MM.1S (cell line): Measurements from ENCODE around the gene PLCH2.

Experiments
- DNase-seq: peaks from one replicate; pipeline ENCODE4 v3.0.0-alpha.2; 2015
- H2AFZ ChIP-seq: fragments of 300-600 bp; sonication (generic); 2 replicates; pipeline ENCODE4 v1.6.0; 2016; ENCODE audit warnings: antibody characterized with exemption, low read length
- H3F3A ChIP-seq: fragments of 300-600 bp; sonication (generic); 2 replicates; pipeline ENCODE4 v1.6.1; 2016; ENCODE audit warnings: mild to moderate bottlenecking, antibody characterized with exemption, low read length, moderate library complexity, mixed read lengths; ENCODE audit not compliant: insufficient read depth
- H3K27ac ChIP-seq: fragments of 300-600 bp; sonication (generic); 2 replicates; pipeline ENCODE4 v1.5.1; 2016; ENCODE audit warnings: mild to moderate bottlenecking, low read length
- H3K27me3 ChIP-seq: fragments of 300-600 bp; sonication (generic); replicated peaks from 2 replicates; pipeline ENCODE4 v1.6.0; 2016; ENCODE audit warnings: low read length; ENCODE audit not compliant: insufficient read depth
- H3K36me3 ChIP-seq: fragments of 300-600 bp; sonication (generic); replicated peaks from 2 replicates; pipeline ENCODE4 v1.6.1; 2016; ENCODE audit warnings: mild to moderate bottlenecking, low read length, mixed read lengths; ENCODE audit not compliant: insufficient read depth
- H3K4me1 ChIP-seq: fragments of 300-600 bp; sonication (generic); 2 replicates; pipeline ENCODE4 v1.6.1; 2016; ENCODE audit warnings: low read length, mixed read lengths
- H3K4me2 ChIP-seq: fragments of 300-600 bp; sonication (generic); 2 replicates; pipeline ENCODE4 v1.6.0; 2016; ENCODE audit warnings: low read depth, low read length
- H3K4me3 ChIP-seq: fragments of 300-600 bp; sonication (generic); 2 replicates; pipeline ENCODE4 v1.5.1; 2016; ENCODE audit warnings: low read length, mixed read lengths
- H3K79me2 ChIP-seq: fragments of 300-600 bp; sonication (generic); 2 replicates; pipeline ENCODE4 v1.6.1; 2016; ENCODE audit warnings: mixed run types, low read length, mixed read lengths
- H3K9ac ChIP-seq: fragments of 300-600 bp; sonication (generic); 2 replicates; pipeline ENCODE4 v1.6.1; 2016; ENCODE audit warnings: low read length, mixed read lengths
- H3K9me2 ChIP-seq: fragments of 300-600 bp; sonication (generic); replicated peaks from 2 replicates; pipeline ENCODE4 v1.6.1; 2016; ENCODE audit warnings: mild to moderate bottlenecking, low read length, mixed read lengths; ENCODE audit not compliant: insufficient read depth
- H3K9me3 ChIP-seq: fragments of 300-600 bp; sonication (generic); replicated peaks from 2 replicates; pipeline ENCODE4 v1.6.1; 2016; ENCODE audit warnings: mild to moderate bottlenecking, low read length, mixed read lengths; ENCODE audit not compliant: insufficient read depth
- H4K20me1 ChIP-seq: fragments of 300-600 bp; sonication (generic); 2 replicates; pipeline ENCODE4 v1.6.1; 2016; ENCODE audit warnings: mild to moderate bottlenecking, low read length, moderate library complexity, mixed read lengths; ENCODE audit not compliant: insufficient read depth
- CTCF ChIP-seq: fragments of 300-600 bp; sonication (generic); IDR thresholded peaks from 2 replicates; pipeline ENCODE4 v1.5.1; 2016; ENCODE audit warnings: antibody characterized with exemption, low read length, mixed read lengths
- EZH2 ChIP-seq: fragments of 300-600 bp; sonication (generic); optimal IDR thresholded peaks from 2 replicates; pipeline ENCODE3; 2017; ENCODE audit warnings: low read depth, mild to moderate bottlenecking, antibody characterized with exemption, low read length, mixed read lengths
- EZH2phosphoT487 ChIP-seq: fragments of 300-600 bp; sonication (generic); IDR thresholded peaks from 2 replicates; pipeline ENCODE4 v1.6.1; 2018; ENCODE audit warnings: antibody characterized with exemption, low read length

Gene PLCH2

GRCh38 chr1:2483970-2484369 lies 7.9 kb downstream of the PLCH2 start:
- TF ChIP-seq EZH2 (no peak), EZH2phosphoT487 (no peak), CTCF (no peak)
- Histone ChIP-seq H2AFZ (no peak overlapping the region), H3K4me3 (no peak overlapping the region), H3K4me1 (peaks cover 19% of the 10 kb centered on the region), H3K36me3 (no peaks in the 10 kb centered on the region), H3K9me3 (no peaks in the 10 kb centered on the region), H3K9me2 (no peaks in the 10 kb centered on the region), H3F3A (0 out of 2 replicates have a peak, but pooled peaks cover 7% of the 10 kb centered on the region), H3K27me3 (peaks cover 40% of the 10 kb centered on the region), H3K9ac (no peak overlapping the region), H3K27ac (no peak overlapping the region), H4K20me1 (no peaks in the 10 kb centered on the region), H3K79me2 (no peaks in the 10 kb centered on the region), H3K4me2 (no peak overlapping the region)
- no peak for DNase-seq

- Histone ChIP-seq H3K4me1 (peaks cover 3% of the 10 kb centered on the region; the same call in 1 of the 2 replicates), H4K20me1 (no peaks in the 10 kb centered on the region), H3K27ac (no peak overlapping the region), H3F3A (no peaks in the 10 kb centered on the region), H2AFZ (no peak overlapping the region), H3K36me3 (no peaks in the 10 kb centered on the region), H3K4me3 (no peak overlapping the region), H3K9me2 (no peaks in the 10 kb centered on the region), H3K9me3 (no peaks in the 10 kb centered on the region), H3K79me2 (no peaks in the 10 kb centered on the region), H3K27me3 (peaks cover 55% of the 10 kb centered on the region), H3K4me2 (no peak overlapping the region), H3K9ac (no peak overlapping the region)
- no peak for DNase-seq
- TF ChIP-seq CTCF: no peak
- TF ChIP-seq EZH2: no peak
- TF ChIP-seq EZH2phosphoT487: no peak
These were observed 10.0 kb downstream of the PLCH2 start for GRCh38 chr1:2486041-2486440.

GRCh38 chr1:2486558-2486957 lies 10.5 kb downstream of the PLCH2 start:
- Histone ChIP-seq H3K4me2 (no peak overlapping the region), H3K9me3 (no peaks in the 10 kb centered on the region), H3K9ac (no peak overlapping the region), H3K27me3 (peaks cover 60% of the 10 kb centered on the region), H3K4me3 (no peak overlapping the region), H4K20me1 (no peaks in the 10 kb centered on the region), H3K27ac (no peak overlapping the region), H2AFZ (no peak overlapping the region), H3F3A (no peaks in the 10 kb centered on the region), H3K36me3 (no peaks in the 10 kb centered on the region), H3K4me1 (peaks cover 4% of the 10 kb centered on the region; the same call in 1 of the 2 replicates), H3K79me2 (no peaks in the 10 kb centered on the region), H3K9me2 (no peaks in the 10 kb centered on the region)
- DNase-seq: no peak
- TF ChIP-seq EZH2phosphoT487: no peak
- TF ChIP-seq EZH2: no peak
- TF ChIP-seq CTCF: no peak
